ENCODE results near the gene HNF1B.
"Not testable (repeated sequence)": the region's sequence is repeated elsewhere in the genome, so short reads cannot be mapped to it uniquely, and the experiment has no call there.

The HNF1B gene

GRCh38 chr17:37699285-37699973, 45.4 kb downstream of the HNF1B start:
- DNase-seq: no peak

- no peak for DNase-seq
These were observed 46.0 kb downstream of the HNF1B start for GRCh38 chr17:37698911-37699255.

- peak; percentile 49 for DNase-seq
These were observed 46.5 kb downstream of the HNF1B start for GRCh38 chr17:37698132-37698910.

GRCh38 chr17:37697381-37697780, 47.5 kb downstream of the HNF1B start:
- no peak for DNase-seq

- no peak for DNase-seq
These were observed 48.5 kb downstream of the HNF1B start for GRCh38 chr17:37696366-37696765.

GRCh38 chr17:37695726-37696125, 49.1 kb downstream of the HNF1B start:
- no peak for DNase-seq

GRCh38 chr17:37694734-37695133, 50.1 kb downstream of the HNF1B start:
- DNase-seq: no peak

- DNase-seq: no peak
These were observed 51.5 kb downstream of the HNF1B start for GRCh38 chr17:37693328-37693727.

- DNase-seq: no peak
These were observed 53.1 kb downstream of the HNF1B start for GRCh38 chr17:37691807-37692206.

- no peak for DNase-seq
These were observed 55.5 kb downstream of the HNF1B start for GRCh38 chr17:37689317-37689716.

GRCh38 chr17:37683454-37683984, 61.3 kb downstream of the HNF1B start:
- DNase-seq: no peak

- DNase-seq: no peak
These were observed 62.9 kb downstream of the HNF1B start for GRCh38 chr17:37682007-37682406.

- DNase-seq: not testable (repeated sequence)
These were observed 64.9 kb downstream of the HNF1B start for GRCh38 chr17:37679995-37680394.

- no peak for DNase-seq
These were observed 66.8 kb downstream of the HNF1B start for GRCh38 chr17:37678036-37678435.

GRCh38 chr17:37677021-37677420, 67.8 kb downstream of the HNF1B start:
- DNase-seq: no peak

- DNase-seq: no peak
These were observed 68.5 kb downstream of the HNF1B start for GRCh38 chr17:37676115-37676925.

- DNase-seq: no peak
These were observed 70.3 kb downstream of the HNF1B start for GRCh38 chr17:37674511-37674910.

- DNase-seq: no peak
These were observed 71.5 kb downstream of the HNF1B start for GRCh38 chr17:37673386-37673785.

GRCh38 chr17:37672548-37673078, 72.2 kb downstream of the HNF1B start:
- no peak for DNase-seq

- DNase-seq: no peak
These were observed 72.9 kb downstream of the HNF1B start for GRCh38 chr17:37671824-37672547.

- DNase-seq: no peak
These were observed 73.6 kb downstream of the HNF1B start for GRCh38 chr17:37671028-37671823.

GRCh38 chr17:37667039-37667438, 77.8 kb downstream of the HNF1B start:
- no peak for DNase-seq

Measured in activated CD4-positive, alpha-beta T cell treated with anti-CD3 and anti-CD28 coated beads, Interleukin-2, Interleukin-6, amounts not matched to agents 100 ng/mL and 50 ng/mL, durations not matched to agents 16 hours and 8 hours (primary cell).